T follicular helper cell (primary cell): ENCODE measurements around the gene DUSP21.
"Not testable (repeated sequence)": the region's sequence is repeated elsewhere in the genome, so short reads cannot be mapped to it uniquely, and the experiment has no call there.

Source experiments
- DNase-seq: peaks from one replicate; pipeline ENCODE4 v3.0.0-alpha.2; 2020; ENCODE audit warnings: low read depth
- total RNA-seq, 2 experiments: gene quantifications; one replicate each; lab custom pipeline; 2026; lab: John Stamatoyannopoulos, UW

The DUSP21 gene
- total RNA-seq: 0 reads per million in 2 experiments

DNA sequence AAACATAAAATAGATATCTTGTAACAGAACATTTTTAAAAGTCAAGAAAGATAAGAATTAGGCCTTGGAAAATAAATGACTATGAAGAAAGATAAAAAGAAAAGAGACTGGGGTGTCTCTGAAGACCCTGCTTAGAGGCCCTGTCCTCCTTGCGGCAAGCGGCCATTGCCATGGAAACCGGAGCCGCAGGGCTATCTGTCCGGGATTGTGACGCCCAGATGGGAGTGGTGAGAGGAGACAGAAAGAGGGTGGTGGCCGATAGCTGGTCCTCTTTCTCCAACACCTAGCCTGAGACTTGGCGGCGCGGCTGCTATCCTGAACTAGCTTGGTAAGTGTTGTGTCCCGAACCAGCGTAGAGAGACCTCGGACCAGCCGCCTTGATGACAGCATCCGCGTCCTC lies at the start of gene DUSP21:
DUSP21 (plus strand) TSS at position 269 of the 400 bp plus-strand sequence; CDS start at position 381, 112 bp downstream.
- DNase-seq: no peak

DNA sequence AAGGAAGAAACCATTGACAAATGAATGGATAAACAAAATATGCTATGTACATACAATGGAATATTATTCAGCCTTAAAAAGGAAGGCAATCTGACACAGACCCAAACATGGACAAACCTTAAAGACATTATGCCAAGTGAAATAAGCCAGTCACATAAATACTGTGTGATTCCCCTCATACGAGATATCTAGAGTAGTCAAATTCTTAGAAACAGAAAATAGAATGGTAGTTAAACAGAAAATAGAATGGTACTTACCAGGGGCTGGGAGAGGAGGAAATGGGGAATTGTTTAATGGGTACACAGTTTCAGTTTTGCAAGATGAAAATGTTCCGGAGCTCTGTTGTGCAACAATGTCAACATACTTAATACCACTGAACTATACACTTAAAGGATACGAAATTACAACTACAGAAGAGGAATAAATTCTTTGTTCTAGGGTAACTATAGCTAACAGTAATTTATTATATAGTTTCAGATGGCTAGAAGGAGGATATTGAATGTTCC lies 47.8 kb upstream of the DUSP21 start:
- no peak for DNase-seq

DNA sequence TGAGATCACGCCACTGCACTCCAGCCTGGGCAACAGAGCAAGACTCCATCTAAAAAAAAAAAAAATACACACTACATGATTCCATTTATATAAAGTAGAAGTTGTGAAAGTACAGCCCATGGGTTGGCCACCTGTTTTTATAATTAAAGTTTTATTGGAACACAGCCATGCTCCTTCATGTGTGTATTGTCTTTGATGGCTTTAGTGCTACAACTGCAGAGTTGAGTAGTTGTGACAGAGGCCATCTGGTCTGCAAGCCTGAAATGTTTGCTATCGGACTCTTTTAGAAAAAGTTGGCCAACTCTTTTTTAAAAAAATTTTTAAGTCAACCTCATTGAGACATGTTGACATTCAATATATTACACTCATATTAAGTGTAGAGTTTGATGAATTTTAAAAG lies 41.2 kb upstream of the DUSP21 start:
- no peak for DNase-seq

DNA sequence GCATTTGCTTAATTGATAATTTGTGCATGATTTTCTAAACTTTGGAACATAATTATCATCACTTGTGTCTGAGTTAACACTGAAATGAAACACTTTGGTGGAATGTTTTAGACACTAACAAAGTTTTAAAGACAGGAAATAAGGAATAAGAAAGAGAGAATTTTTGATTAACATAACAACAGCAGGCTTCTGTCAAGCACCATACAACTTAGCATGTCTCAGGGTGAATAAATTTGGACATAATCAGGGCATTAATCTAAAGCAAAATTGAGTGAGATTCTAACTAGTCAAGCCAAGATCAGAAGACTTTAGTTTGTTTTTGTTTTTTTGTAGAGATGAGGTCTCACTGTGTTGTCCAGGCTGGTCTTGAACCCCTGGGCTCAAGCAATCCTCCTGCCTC lies 28.1 kb upstream of the DUSP21 start:
- no peak for DNase-seq

DNA sequence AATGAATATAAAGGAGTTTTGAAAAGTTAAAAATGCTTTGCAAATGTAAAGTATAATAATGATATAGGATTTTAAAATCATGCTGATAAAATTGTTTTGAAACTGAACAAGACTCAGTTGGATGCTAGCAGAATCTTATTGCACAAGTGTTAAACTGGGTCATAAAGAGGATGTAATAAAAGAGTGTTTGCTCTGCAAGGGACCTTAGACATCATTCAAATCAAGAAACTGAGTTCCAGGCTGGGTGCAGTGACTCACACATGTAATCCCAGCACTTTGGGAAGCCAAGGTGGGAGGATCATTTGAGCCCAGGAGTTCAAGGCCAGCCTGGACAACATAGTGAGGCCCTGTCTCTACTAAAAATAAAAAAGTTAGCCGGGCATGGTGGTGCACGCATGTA lies 27.5 kb upstream of the DUSP21 start:
- DNase-seq: no peak

DNA sequence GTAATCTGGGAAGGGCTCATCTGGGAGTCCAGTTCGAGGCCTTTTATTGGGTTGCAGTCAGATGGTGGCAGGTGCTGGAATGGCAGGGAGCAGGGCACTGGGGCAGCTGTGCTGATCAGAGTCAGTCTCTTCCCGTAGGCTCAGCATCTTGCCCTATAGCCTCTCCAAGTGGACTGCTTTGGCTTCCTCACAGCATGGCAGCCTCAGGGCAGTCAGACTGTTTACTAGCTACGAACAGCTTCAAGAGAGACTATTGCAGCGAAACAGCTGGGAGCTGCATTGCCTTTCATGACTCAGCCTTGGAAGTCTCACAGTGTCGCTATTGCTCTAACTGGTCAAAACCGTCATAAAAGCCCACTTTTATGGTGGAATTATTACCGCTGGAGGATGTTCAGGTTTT lies 26.8 kb upstream of the DUSP21 start:
- no peak for DNase-seq

DNA sequence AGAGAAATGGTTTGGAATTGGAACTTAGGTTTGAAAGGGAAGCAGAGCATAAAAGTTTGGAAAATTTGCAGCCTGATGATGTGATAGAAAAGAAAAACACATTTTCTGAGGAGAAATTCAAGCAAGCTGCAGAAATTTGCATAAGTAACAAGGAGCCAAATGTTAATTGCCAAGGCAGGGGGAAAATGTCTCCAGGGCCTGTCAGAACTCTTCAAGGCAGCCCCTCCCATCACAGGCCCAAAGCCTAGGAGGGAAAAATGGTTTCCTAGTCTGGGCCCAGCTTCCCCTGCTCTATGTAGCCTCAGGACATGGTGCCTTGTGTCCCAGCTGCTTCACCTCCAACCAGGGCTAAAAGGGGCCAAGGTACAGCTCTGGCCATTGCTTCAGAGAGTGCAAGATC lies 21.2 kb upstream of the DUSP21 start:
- no peak for DNase-seq

DNA sequence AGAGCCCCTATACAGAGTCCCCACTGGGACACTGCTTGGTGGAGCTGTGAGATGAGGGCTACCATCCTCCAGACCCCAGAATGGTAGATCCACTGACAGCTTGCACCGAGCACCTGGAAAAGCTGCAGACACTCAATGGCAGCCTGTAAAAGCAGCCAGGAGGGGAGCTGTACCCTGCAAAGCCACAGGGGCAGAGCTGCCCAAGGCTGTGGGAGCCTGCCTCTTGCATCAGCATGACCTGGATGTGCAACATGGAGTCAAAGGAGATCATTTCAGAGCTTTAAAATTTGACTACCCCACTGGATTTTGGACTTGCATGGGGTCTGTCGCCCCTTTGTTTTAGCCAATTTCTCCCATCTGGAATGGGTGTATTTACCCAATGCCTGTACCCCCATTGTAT lies 20.6 kb upstream of the DUSP21 start:
- DNase-seq: not testable (repeated sequence)

DNA sequence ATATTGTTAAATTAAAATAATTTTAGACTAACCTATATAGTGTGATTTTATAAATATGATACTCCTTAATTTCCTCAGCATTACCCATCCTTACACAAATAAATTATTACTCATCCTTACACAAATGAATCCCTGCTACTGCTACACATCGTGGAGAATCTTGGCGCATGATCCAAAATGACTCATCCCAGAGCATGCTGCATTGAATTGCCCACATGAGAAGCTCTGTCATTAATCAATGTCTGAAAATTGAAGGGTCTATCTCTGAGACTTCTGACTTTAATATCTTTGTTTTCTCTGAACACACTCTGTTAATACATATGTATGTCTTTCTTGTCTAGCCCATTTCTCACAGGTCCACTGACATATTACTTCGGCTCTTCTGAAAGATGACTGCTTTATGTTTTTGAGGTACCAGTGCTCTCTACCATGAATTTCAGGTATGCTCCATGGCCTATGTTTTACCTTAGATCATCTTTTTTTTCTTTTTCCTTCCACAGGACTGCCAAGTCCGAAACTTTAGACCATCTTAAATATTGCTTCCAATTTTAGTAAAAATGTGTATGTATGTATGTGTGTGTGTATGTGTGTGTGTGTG lies 15.7 kb upstream of the DUSP21 start:
- DNase-seq: no peak

DNA sequence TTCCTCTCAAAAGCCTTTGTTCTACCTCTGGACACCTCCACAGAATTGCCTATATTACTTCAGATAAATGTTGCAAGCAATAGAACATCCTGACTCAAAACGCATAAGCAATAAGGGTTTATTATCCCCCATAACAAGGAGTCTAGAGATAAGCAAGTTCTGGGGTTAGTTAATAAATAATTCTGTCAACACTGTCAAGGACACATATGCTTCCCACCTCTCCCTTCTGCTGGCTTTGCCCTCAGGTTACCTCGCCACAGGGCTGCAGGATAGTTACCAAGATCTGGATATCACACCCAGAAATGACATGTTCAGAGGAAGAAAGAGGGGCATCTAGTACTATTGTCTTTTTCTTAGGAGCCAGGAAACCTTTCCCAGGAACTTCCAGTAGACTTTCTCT lies 14.0 kb upstream of the DUSP21 start:
- DNase-seq: no peak

DNA sequence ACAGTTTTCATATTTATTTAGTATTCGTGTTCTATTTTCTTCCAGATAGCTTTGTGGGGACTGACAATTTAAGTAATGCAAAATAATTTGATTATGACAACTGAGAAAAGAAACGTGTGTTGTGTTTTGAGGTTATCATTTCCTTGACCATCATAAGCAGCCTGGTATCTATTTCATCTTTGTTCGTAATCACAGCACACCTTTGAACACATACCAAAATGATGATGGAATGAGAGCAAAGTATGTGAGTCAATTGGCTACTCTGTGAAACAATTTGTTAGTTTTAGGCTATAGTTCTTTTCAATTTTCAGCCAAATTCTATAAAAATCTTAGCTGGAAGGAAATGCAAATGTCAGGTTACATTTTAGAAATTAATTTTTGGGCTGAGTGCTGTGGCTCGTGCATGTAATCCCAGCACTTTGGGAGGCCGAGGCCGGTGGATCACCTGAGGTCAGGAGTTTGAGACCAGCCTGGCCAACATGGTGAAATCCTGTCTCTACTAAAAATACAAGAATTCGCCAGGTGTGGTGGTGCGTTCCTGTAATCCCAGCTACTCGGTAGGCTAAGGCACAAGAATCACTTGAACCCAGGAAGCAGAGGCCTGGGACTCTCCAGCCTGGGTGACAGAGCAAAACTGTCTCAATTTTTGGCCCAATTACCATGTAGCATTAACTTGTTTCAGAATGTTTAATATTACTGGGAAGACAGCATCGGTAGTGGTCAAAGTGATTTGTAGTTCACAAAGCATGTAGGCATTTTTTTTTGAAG lies 1.1 kb upstream of the DUSP21 start:
- DNase-seq: no peak

DNA sequence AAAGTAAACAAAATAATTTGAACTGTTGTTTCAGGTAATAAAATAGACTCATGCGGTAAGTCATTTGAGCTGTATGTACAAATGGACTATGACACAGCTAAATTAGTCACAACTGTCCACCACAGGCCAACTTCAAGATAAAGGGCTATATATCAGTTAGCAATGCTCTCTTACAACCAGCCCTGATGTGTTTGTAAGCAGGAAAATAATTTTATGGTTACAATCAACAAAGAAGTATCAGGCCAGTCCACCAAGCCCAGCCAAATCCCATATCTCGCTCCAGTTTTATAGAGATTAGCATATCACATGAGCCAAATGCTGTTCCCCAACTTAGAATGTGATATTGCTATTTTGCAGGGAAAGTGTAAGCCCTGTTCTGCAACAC lies 511 bp upstream of the DUSP21 start:
- no peak for DNase-seq

DNA sequence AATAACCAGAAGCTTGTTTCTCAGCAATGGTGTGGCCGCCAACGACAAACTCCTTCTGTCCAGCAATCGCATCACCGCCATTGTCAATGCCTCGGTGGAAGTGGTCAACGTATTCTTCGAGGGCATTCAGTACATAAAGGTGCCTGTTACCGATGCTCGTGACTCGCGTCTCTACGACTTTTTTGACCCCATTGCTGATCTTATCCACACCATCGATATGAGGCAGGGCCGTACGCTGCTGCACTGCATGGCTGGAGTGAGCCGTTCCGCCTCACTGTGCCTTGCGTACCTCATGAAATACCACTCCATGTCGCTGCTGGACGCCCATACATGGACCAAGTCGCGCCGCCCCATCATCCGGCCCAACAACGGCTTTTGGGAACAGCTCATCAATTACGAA lies 383 bp downstream of the DUSP21 start:
- no peak for DNase-seq

DNA sequence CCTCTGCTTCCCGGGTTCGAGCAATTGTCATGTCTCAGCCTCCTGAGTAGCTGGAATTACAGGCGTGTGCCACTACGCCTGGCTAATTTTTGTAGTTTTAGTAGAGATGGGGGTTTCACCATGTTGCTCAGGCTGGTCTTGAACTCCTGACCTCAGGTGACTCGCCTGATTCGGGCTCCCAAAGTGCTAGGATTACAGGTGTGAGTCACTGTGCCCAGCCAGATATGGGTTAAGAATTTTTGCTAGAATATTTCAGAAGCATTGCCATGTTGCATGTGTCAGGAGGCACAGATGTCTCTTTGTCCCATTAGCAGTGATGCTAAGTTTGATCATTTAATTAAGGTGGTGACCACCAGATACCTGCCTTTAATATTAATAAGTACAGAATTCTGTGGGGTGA lies 7.1 kb downstream of the DUSP21 start:
- DNase-seq: not testable (repeated sequence)

DNA sequence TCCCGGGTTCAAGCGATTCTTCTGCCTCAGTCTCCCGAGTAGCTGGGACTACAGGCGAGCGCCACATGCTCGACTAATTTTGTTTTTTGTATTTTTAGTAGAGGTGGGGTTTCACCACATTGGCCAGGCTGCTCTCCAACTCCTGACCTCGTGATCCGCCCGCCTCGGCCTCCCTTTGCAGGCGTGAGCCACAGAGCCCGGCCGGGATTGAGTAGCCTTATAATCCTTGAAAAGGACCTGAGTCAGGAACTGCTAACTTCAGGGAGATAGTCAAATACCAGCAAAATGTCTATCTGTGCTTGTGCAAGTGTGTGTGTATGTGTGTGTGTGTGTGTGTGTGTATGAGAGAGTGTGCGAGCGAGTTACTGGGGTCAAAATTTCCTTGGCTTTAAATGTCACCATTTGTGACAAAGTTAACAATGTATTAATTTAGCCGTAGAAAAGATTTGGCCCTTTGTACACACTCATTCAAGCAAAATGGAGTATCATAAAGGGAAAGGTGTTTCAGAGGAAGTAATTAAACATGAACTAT lies 27.4 kb downstream of the DUSP21 start:
- no peak for DNase-seq

DNA sequence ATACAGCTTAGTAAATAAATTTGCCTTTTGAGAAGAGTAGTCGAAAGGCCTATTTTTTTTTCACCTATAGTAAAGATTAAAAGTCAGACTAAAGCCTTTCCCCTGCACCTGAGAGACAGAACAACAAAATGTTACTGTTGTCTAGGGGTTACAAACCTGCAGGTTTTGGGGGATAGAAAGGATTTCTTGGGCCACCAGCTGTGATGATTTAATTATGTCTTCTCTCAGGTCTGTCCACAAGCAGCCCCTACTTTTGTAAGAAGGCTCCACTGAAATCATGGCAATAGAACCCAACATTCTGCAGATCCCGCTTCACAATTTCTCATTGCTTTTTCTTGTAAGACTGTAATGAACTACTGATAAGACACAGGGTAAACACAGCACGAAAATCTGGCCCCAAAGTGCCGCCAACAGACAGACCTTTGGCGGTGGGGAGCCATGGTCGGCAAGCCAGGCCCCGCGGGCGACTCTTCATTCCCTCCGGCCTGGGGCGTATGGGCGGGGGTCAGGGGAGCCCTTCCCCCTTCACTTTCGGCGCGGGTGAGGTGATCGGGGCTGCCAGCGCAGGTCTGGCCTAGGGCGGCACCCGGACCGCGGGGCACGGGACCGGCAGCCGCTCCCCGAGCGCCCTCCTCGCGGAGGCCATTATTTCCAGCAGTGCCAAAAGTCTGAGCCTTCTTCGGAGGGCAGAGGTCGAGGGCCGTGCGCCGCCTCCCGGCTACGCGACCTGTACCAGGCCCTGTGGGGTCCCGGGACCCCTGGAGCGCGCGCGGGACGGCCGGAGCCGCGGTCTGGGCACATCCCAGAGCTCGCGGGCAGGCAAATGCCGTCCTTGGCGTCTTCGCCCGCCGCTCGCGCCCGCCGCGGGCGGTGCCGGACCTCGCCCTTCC lies 28.4 kb downstream of the DUSP21 start:
- DNase-seq: peak; percentile 29

DNA sequence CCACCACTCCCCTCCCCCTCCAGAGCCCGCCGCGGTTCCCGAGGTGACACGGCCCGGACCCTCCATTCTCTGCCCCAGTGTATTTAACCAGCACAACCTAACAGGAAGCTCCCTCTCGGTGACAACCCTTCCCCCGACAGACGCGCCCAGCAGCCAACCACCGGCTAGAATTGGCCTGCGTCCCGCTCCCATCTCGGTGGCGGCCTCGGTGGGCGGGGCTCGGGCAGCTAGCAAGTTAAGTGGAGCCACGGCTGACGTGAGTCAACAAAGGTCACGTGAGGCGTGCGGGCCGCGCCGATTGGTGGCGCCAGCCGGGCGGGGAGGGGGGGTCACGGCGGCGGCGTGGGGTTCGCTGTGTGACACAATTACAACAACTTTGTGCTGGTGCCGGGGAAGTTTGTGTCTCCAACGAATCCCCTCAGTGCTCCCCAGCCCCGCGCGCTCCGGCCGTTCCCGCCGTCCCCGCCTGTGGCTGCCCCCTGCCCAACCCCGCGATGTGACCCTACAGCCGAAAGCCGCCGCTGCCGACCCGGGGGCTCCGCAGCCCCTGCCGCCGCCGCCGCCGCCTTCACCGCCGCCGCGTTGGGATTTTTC lies 29.1 kb downstream of the DUSP21 start, which contains the start of gene KDM6A:
KDM6A (plus strand) TSS at position 368 of the 594 bp plus-strand sequence. CDS start 364 bp downstream, outside the sequence.
- peak; percentile 99 for DNase-seq

DNA sequence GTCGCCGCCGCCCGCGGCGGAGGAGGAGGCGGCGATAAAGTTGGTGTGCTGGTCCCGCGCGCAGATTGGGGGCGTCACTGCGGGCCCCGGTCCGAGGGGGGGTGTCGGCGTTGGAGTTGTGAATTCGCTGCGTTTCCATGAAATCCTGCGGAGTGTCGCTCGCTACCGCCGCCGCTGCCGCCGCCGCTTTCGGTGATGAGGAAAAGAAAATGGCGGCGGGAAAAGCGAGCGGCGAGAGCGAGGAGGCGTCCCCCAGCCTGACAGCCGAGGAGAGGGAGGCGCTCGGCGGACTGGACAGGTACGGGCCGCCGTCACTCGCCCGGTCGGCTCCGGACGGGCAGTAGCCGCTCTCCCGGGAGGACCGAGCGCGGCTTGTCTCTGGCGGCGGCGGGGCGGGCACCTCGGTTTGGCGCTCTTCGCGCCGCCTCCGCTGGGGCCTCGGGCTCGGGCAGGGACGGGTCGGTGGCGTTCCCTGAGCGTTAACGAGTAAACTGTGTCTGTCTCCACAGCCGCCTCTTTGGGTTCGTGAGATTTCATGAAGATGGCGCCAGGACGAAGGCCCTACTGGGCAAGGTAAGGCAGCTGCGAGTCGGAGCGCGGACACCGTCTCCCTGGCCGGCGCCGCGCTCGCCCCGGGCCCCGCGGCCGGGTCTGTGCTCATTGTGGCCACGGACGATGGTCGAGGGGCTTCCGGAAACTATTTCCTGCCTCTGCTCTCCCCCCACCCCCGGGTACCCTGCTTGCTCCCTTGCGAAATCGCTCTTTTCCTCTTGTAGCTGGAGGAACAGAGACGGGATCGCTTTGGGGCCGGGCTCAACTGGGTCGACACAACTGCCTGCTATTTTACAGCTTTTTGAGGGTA lies 29.8 kb downstream of the DUSP21 start:
- DNase-seq: peak; percentile 47

DNA sequence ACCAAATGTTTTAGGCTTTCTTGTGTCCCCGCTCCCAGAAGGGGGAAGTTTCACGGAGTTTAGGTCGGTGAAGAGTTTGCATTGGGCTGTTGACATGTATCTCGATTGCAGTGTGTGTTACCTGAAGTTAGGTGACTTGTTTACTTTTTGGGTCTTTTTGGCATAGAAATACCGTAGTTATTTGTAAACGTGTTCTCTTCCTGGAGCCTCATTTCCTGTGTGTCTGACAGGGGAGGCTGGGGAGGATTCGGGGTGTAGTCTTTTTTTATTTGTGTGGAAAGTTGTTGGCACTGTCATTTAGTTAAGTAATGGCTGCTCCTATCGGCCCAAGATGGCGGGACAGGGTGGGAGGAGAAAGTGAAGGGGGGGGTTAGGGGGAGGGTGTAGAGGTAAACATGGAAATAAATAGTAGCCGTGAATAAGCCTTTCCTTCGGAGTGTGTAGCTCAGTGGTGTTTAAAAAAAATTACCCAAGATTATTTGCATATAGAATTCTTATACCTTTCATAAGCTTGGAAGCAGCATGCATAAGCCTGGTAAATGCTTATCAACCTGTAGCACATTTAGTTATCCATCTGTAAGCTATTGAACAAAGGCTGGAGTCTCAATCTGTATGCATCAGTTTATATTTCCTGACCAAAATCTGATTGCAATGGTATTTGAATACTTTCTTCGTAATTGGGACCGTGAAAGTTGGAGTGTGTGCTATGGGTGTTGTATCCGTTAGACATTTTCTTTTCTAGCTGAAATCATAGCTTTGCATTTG lies 30.8 kb downstream of the DUSP21 start:
- DNase-seq: peak; percentile 47

DNA sequence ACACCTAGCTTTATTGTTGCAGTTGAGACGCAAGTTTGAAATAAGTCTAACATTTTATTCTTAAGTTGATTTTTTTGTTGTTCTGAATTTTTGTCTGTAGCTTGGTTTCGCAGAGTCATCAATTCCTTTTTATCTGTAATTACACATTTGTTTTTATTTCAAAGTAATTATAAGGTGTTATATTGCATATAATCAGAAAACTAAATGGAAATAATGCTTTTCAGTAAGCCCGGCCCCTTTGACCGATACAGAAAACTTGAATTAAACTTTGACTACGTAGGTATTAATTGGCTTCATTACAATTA lies 31.3 kb downstream of the DUSP21 start:
- DNase-seq: no peak
